Measurements from ENCODE around the gene SUSD6.
"Not testable (repeated sequence)": the region's sequence is repeated elsewhere in the genome, so short reads cannot be mapped to it uniquely, and the experiment has no call there.

SUSD6 gene

DNA sequence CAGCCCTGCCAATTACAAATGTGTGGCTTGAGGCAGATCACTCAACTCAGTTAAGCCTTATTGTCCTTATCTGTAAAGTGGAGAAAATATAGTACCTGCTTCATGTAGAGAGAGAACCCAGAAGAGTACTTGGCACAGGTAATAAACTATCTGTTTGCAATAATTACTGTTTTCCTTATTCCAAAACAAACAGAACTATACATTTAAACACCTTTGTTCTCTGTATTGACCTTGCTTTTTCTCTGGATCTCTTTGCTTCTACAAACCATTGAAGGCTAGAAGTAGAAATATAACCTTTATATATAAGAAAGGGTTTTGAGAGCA, 84.8 kb downstream of the SUSD6 start:
- peak overlapping the region; percentile 64; the same call in 1 of the 2 replicates for H3K27ac ChIP-seq (ENCODE audit: low read depth, low read length)
- H3K9me2 ChIP-seq (replicated peaks; ENCODE audit: control insufficient read depth, low read length), result no peaks in the 10 kb centered on the region
- peaks cover 23% of the 10 kb centered on the region for H3K36me3 ChIP-seq (ENCODE audit: control insufficient read depth, low read length)
- no peaks in the 10 kb centered on the region for H3K27me3 ChIP-seq (ENCODE audit: control insufficient read depth, low read length)
- no peak overlapping the region for H3K4me3 ChIP-seq (ENCODE audit: low read length)
- peaks cover 87% of the 10 kb centered on the region for H3K79me2 ChIP-seq (ENCODE audit: control insufficient read depth, low read length)
- peaks cover 5% of the 10 kb centered on the region; the same call in 1 of the 2 replicates for H4K20me1 ChIP-seq (ENCODE audit: control insufficient read depth, insufficient read depth, low read depth, low read length)
- TF ChIP-seq EZH2phosphoT487 (IDR thresholded peaks at IDR 0.05; ENCODE audit: borderline replicate concordance, low read length) (no peak), CTCF (IDR thresholded peaks at IDR 0.05; ENCODE audit: low read depth, low read length, poor library complexity, severe bottlenecking) (no peak)
- H3F3A ChIP-seq (ENCODE audit: control insufficient read depth, insufficient read depth), result peaks cover 6% of the 10 kb centered on the region
- peak overlapping the region; percentile 74 for H3K4me2 ChIP-seq (ENCODE audit: low read length)
- H3K4me1 ChIP-seq (ENCODE audit: control insufficient read depth, low read length), result peaks cover 63% of the 10 kb centered on the region
- H3K9me3 ChIP-seq (ENCODE audit: control insufficient read depth, insufficient read depth, low read length), result no peaks in the 10 kb centered on the region

- Histone ChIP-seq H3F3A (ENCODE audit: control insufficient read depth, insufficient read depth) (peaks cover 6% of the 10 kb centered on the region), H3K4me1 (ENCODE audit: control insufficient read depth, low read length) (peaks cover 63% of the 10 kb centered on the region), H3K27ac (ENCODE audit: low read depth, low read length) (no peak overlapping the region), H3K36me3 (ENCODE audit: control insufficient read depth, low read length) (peaks cover 21% of the 10 kb centered on the region), H3K9me2 (replicated peaks; ENCODE audit: control insufficient read depth, low read length) (no peaks in the 10 kb centered on the region), H3K4me3 (ENCODE audit: low read length) (no peak overlapping the region), H3K9me3 (ENCODE audit: control insufficient read depth, insufficient read depth, low read length) (no peaks in the 10 kb centered on the region), H3K79me2 (ENCODE audit: control insufficient read depth, low read length) (peaks cover 89% of the 10 kb centered on the region), H3K27me3 (ENCODE audit: control insufficient read depth, low read length) (no peaks in the 10 kb centered on the region), H3K4me2 (ENCODE audit: low read length) (no peak overlapping the region), H4K20me1 (ENCODE audit: control insufficient read depth, insufficient read depth, low read depth, low read length) (peaks cover 5% of the 10 kb centered on the region; the same call in 1 of the 2 replicates)
- TF ChIP-seq CTCF (IDR thresholded peaks at IDR 0.05; ENCODE audit: low read depth, low read length, poor library complexity, severe bottlenecking) (no peak), EZH2phosphoT487 (IDR thresholded peaks at IDR 0.05; ENCODE audit: borderline replicate concordance, low read length) (no peak)
Measured at GRCh38 chr14:69696633-69697557, 85.5 kb downstream of the SUSD6 start.

GRCh38 chr14:69698572-69698971, 87.2 kb downstream of the SUSD6 start:
- peaks cover 63% of the 10 kb centered on the region for H3K4me1 ChIP-seq (ENCODE audit: control insufficient read depth, low read length)
- H3K4me3 ChIP-seq (ENCODE audit: low read length), result no peak overlapping the region
- peaks cover 21% of the 10 kb centered on the region for H3K36me3 ChIP-seq (ENCODE audit: control insufficient read depth, low read length)
- H4K20me1 ChIP-seq (ENCODE audit: control insufficient read depth, insufficient read depth, low read depth, low read length), result peaks cover 15% of the 10 kb centered on the region
- no peak overlapping the region for H3K4me2 ChIP-seq (ENCODE audit: low read length)
- no peaks in the 10 kb centered on the region for H3K9me2 ChIP-seq (replicated peaks; ENCODE audit: control insufficient read depth, low read length)
- no peaks in the 10 kb centered on the region for H3K9me3 ChIP-seq (ENCODE audit: control insufficient read depth, insufficient read depth, low read length)
- H3F3A ChIP-seq (ENCODE audit: control insufficient read depth, insufficient read depth), result peaks cover 5% of the 10 kb centered on the region
- no peak for TF ChIP-seq CTCF (IDR thresholded peaks at IDR 0.05; ENCODE audit: low read depth, low read length, poor library complexity, severe bottlenecking)
- TF ChIP-seq EZH2phosphoT487 (IDR thresholded peaks at IDR 0.05; ENCODE audit: borderline replicate concordance, low read length), result no peak
- H3K79me2 ChIP-seq (ENCODE audit: control insufficient read depth, low read length), result peaks cover 90% of the 10 kb centered on the region
- H3K27ac ChIP-seq (ENCODE audit: low read depth, low read length), result no peak overlapping the region
- H3K27me3 ChIP-seq (ENCODE audit: control insufficient read depth, low read length), result no peaks in the 10 kb centered on the region

- not testable (repeated sequence) for H3K27ac ChIP-seq (ENCODE audit: low read depth, low read length); H3K4me2 ChIP-seq (ENCODE audit: low read length)
- peaks cover 85% of the 10 kb centered on the region for H3K79me2 ChIP-seq (ENCODE audit: control insufficient read depth, low read length)
Measured at GRCh38 chr14:69699243-69699642, 87.8 kb downstream of the SUSD6 start.

More at GRCh38 chr14:69699243-69699642, 87.8 kb downstream of the SUSD6 start:
- not testable (repeated sequence) for H3F3A ChIP-seq (ENCODE audit: control insufficient read depth, insufficient read depth); H3K4me3 ChIP-seq (ENCODE audit: low read length); H3K9me3 ChIP-seq (ENCODE audit: control insufficient read depth, insufficient read depth, low read length); H3K9me2 ChIP-seq (replicated peaks; ENCODE audit: control insufficient read depth, low read length); H3K27me3 ChIP-seq (ENCODE audit: control insufficient read depth, low read length)
- peaks cover 61% of the 10 kb centered on the region for H3K4me1 ChIP-seq (ENCODE audit: control insufficient read depth, low read length)
- H3K36me3 ChIP-seq (ENCODE audit: control insufficient read depth, low read length), result peaks cover 21% of the 10 kb centered on the region
- H4K20me1 ChIP-seq (ENCODE audit: control insufficient read depth, insufficient read depth, low read depth, low read length), result peaks cover 17% of the 10 kb centered on the region

Measured in DOHH2 (cell line).